Hematopoietic multipotent progenitor cell treated with erythropoietin and hydrocortisone succinate and interleukin-3 and kit ligand, for 17 days (in vitro differentiated cells): ENCODE data around the gene TLE2.
A peak's percentile ranks its signal among the peaks of the same experiment; 100 is the strongest.
"Not testable (repeated sequence)": the region's sequence is repeated elsewhere in the genome, so short reads cannot be mapped to it uniquely, and the experiment has no call there.

Experiments used
- DNase-seq: peaks from one replicate; pipeline ENCODE4 v3.0.0-alpha.2; 2015; ENCODE audit warnings: low spot score

Gene TLE2

DNA sequence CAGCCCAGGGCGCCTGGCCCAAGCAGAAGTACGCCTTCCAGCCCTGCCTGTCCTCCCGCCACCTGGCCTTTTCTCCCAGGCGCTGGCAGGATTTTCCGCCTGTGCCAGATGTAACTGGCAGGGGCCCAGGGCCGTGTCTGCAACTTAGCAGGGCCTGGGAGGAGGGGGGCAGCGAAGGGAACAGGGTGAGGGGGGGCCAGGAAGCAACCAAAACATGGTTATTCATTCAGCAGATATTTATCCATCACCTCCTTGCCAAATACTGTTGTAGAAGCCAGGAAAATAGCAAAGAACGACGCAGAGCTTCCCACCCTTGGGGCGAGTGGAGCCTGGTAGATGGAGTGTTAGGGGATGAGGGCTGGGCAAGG, 46.1 kb downstream of the TLE2 start:
- DNase-seq, result no peak

- no peak for DNase-seq
Observed at GRCh38 chr19:2982561-2982960, 46.5 kb downstream of the TLE2 start.

GRCh38 chr19:2981898-2982297, 47.2 kb downstream of the TLE2 start:
- DNase-seq, result no peak

GRCh38 chr19:2978772-2979171, 50.3 kb downstream of the TLE2 start:
- no peak for DNase-seq

- no peak for DNase-seq
Observed at GRCh38 chr19:2978166-2978767, 50.8 kb downstream of the TLE2 start.

DNA sequence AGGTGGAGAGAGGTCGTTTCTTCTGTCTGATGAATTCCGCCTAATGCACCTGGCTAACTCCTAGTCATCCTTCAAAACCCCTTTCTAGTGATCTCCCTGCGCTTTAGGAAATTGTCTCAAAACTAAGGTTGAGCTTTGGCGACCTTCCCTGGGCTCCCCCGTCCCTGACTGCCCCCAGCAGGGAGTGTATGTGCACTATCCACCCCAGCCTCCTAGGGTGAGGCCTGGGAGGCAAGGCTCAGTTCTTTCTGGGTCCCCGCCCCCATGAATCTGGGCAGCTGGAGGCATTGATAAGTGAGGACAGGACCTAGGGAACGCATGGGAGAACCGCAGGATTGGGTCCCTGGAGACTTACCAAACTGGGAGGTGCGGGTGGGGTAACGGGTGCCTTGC, 51.3 kb downstream of the TLE2 start:
- DNase-seq, result no peak

DNA sequence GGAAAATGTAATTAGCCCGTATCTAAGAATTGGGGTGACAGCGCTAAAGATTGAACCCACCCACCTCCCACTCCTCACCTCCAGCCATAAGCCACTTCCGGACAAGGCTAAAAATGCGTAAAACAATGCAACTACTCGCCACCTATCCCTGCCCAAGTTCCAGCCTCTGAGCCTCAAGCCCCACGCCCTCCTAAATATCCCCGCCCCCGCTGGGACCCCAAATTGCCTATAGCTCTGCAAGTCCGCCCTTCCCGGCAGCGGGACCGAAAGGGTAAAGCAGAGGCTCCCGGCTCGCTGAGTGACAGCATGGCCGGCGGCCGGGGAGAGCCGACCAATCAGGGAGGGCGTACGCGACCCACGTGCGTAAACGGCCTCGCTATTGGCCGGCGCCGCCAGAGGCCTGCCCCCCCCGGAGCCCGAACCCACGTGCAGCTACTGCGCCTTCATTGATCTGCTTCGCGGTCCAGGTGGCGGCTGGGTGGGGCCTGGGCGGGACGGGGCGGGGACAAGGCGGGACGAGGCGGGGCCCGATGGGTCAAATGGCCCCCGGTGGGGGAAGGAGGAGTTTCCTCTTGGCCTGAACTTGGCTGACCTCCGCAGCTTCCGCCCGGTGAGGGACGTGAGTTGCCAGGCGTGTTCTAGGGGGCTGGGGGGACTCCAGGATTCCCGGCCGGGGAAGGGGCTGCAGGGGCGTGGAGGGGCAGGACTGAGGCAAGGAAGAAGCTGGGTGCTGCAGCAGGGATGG, 51.9 kb downstream of the TLE2 start, which contains the start of gene TLE6:
TSS of gene TLE6 (plus strand) at position 564 of the 745 bp plus-strand sequence. CDS start 670 bp downstream, outside the sequence.
- DNase-seq, result peak; percentile 41

- no peak for DNase-seq
Observed at GRCh38 chr19:2976609-2977000, 52.5 kb downstream of the TLE2 start.

DNA sequence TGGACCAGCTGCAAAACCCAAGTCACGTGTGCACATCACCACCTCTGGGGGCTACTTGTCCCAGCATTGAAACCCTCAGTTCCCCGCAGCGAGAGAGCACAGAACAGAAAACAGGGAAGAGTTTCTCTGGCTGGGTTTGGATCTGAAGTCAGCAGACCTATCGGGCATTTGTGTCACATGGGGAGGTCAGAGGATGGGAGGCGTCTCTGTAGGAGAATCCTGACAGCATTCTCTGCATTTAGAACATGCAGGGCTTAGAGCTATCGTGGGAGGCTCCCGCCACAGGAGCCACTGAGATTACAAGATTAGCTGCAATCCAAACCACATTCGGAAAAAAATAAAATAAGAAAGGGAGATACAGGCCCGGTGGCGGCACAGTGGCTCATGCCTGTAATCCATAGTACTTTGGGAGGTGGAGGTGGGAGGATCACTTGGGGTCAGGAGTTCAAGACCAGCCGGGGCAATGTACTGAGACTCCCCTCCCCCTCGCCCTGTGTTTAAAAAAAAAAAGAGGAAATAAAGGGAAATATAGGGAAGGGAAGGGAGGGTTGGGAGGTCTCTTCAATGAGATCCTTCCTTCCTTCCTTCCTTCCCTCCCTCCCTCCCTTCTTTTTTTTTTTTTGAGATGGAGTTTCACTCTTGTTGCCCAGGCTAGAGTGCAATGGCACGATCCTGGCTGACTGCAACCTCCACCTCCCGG, 54.6 kb downstream of the TLE2 start:
- no peak for DNase-seq

DNA sequence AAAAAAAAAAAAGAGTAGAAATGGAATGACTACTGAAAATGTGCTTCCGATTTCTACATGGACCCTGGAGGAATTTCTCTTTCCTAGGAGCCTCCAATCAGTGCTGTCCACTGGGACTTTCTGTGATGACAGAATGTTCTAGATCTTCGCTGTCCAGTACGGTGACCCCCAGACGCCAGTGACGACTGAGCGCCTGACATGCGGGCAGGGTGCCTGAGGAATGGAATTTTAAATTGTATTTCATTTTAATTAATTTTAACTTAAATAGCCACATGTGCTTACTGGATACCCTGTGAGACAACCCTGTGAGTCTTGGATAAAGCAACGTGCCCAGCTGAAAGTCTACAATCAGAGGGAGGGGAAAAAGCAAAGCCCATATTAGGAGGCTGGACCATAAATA, 55.9 kb downstream of the TLE2 start:
- no peak for DNase-seq

DNA sequence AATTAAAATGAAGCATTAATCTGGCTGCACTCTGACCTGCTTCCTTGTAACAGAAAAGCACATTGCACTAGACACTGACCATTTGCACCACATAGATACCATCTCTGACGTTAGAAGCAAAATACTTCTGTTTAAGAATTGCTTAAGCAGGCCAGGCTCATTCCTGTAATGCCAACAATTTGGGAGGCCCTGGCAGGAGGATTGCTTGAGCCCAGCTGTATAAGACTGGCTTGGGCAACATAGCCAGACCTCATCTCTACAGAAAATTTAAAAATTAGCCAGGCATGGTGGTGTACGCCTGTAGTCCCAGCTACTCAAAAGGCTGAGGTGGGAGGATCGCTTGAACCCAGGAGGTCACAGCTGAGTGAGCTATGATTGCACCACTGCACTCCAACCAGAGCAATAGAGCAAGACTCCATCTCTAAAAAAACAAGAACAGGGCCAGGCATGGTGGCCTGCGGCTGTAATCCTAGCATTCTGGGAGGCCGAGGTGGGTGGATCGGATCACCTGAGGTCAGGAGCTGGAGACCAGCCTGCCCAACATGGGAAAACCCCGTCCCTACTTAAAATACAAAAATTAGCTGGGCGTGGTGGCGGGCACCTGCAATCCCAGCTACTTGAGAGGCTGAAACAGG, 58.8 kb downstream of the TLE2 start:
- DNase-seq, result no peak

- DNase-seq, result no peak
Observed at GRCh38 chr19:2969104-2969504, 60.0 kb downstream of the TLE2 start.

DNA sequence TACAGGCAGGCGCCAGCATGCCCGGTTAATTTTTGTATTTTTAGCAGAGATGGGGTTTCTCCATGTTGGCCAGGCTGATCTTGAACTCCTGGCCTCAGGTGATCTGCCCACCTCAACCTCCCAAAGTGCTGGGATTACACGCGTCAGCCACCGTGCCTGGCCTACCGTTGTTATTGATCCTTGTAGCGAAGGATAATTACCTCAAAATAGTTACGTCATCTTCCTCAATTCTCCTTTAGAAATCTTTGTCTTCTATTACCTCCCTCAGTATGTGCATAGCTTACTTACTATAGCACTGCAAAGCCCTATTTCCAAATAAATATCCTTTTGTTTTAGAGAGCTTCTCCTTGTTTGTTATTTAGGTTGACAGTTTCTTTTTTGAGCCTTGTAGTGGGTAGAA, 61.1 kb downstream of the TLE2 start:
- no peak for DNase-seq

DNA sequence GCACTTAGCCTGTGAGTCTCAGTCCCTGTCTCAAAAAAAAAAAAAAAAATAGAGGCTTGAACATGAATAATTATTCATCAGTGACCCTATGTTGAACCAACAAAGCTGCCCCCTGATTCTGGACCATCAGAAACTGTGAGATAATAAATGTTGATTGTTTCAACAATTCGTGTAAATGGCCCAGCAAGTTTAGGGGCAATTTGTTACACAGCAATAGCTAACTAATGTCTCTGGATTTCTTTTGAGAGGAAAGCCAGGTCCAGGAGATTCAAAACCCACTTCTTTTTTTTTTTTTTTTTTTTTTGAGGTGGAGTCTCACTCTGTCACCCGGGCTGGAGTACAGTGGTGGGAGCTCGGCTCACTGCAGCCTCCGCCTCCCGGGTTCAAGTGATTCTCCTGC, 64.2 kb downstream of the TLE2 start:
- no peak for DNase-seq

GRCh38 chr19:2963631-2964030, 65.4 kb downstream of the TLE2 start:
- not testable (repeated sequence) for DNase-seq

DNA sequence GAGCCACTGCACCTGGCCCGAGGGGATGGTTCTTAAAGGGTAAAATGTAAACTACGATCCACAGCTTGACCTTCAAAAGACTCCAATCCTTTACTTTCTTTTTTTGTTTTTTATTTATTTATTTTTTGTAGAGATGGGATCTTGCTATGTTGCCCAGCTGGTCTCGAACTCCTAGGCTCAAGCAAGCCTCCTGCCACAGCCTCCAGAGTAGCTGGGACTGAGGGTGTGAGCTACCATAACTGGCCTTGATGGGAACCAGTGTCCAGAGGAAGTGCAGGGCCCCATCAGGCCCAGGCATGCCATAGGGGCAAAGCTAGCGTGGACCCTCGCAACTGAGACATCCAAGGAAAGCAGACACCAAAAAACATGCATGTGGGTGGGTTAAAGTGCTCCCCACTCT, 66.0 kb downstream of the TLE2 start:
- DNase-seq, result no peak

GRCh38 chr19:2962018-2962670, 66.9 kb downstream of the TLE2 start:
- DNase-seq, result peak; percentile 70

DNA sequence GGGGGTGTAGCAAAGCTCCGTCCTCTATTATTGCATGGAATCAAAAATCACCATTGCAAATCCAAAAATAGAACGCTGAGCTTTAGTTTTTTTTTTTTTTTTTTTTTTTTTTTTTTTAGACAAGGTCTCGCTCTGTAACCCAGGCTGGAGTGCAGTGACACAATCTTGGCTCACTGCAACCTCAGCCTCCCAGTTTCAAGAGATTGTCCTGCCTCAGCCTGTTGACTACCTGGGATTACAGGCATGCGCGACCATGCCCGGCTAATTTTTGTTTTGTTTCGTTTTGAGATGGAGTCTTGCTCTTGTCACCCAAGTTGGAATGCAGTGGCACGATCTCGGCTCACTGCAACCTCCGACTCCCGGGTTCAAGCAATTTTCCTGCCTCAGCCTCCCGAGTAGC, 69.0 kb downstream of the TLE2 start:
- no peak for DNase-seq

DNA sequence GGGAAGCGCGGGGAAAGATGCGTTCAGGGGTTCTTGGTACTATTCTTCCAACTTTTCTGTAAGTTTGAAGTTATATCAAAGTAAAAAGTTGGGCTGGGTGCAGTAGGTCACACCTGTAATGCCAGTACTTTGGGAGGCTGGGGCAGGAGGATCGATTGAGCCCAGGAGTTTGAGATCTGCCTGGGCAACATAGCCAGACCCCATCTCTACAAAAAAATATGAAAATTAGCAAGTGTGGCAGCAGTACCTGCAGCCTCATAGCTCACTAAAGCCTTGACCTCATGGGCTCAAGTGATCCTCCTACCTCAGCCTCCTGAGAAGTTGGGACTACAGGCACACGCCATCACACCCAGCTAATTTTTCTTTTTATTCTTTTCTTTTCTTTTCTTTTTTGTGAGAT, 71.9 kb downstream of the TLE2 start:
- no peak for DNase-seq

DNA sequence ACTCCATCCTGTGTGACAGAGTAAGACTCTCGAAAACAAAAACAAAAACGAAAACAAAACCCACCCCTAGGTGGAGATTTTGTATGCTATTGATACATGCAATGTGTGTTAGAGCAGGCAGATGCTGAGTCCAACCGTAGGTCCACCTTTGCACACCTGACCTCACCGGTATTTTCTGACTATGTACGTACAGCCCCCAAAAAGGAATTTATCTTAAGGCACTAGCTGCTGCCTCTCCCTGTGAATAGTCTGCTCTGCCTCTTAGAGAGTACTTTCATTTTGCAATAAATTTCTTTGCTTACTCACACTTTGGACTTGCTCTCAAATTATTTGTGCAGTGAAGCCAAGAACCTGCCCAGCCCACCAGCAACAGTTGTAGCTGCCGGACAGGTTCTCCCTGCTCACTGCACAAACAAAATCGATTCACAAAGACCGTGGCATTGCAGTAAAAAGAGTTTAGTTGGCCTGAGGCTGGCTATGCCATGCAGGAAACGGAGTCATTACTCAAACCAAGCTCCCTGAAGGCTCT, 76.1 kb downstream of the TLE2 start:
- no peak for DNase-seq

DNA sequence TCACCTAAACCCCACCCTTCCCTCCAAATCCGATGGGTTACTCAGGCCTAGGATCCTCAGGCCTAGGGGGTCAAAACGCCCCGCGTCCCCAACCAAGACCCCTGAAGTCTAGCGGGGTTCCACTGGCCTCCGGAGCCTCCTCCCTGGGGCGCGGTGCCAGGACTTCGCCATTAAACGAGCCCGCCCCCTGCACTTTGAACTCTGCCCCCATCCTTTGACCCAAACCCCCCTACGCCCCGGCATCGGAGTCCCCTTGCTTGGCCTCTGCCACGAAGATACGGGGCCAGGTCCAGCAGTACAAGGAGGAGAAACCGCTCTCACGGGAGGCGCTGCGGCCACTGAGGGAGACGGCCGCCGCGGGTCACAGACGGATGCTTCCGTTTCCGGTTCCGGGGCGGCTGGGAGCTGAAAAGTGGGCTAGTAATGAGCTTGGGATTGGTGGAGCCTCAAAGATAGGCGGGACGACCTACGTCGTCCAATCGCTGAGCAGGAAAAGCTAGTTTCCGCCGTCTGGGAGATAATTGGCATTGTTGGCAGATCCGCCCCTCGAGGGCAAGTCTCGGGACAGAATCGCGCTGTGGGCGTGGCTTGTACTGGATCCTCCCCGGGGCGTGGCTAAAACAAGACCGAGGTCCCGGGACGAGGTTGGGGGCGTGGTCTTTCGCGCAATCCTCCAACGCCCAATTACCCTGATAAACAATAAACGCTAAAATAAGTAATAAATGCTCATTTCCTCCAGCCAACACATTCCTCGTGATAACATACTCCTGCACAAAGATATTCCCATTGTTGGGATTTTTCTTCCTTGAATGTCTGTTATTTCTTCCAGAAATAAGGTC, 78.6 kb downstream of the TLE2 start:
- peak; percentile 99 for DNase-seq
